Psoas muscle (tissue), 8 donors: ENCODE measurements around the gene NRAS. TPM values are rescaled to one million over a fixed set of nuclear protein-coding genes. Genes with fewer than 3 reads are reported as not detected.

Experiments used
- ATAC-seq, 4 donors: fragments of 200-7000 bp; cut with Tn5 transposase; one replicate each; pipeline ENCODE4 v1.9.1; 2020; ENCODE audit warnings: moderate library complexity in 3 of 4, mild to moderate bottlenecking in 2 of 4
- DNase-seq, 2 donors: peaks; one replicate each; pipeline ENCODE4 v3.0.0-alpha.2; 2020
- H3K27ac ChIP-seq: fragments of 200-600 bp; one replicate; pipeline ENCODE4 v1.8.0; 2022
- H3K27me3 ChIP-seq, 3 donors: fragments of 200-600 bp in 1 of 3; one replicate each; pipeline versions ENCODE4 v1.6.1 to v1.8.0; 2013 to 2022; ENCODE audit warnings: low read length in 2 of 3, mild to moderate bottlenecking in 2 of 3, moderate library complexity in 1 of 3; ENCODE audit not compliant: insufficient read depth in 3 of 3
- H3K36me3 ChIP-seq, 2 donors: fragments of 200-600 bp in 1 of 2; one replicate each; pipeline versions ENCODE4 v1.6.1 to v1.8.0; 2013 to 2022; ENCODE audit warnings: low read depth in 1 of 2, mild to moderate bottlenecking in 1 of 2, moderate library complexity in 1 of 2; ENCODE audit not compliant: insufficient read depth in 1 of 2
- H3K4me1 ChIP-seq: fragments of 200-600 bp; one replicate; pipeline ENCODE4 v1.8.0; 2022
- H3K4me3 ChIP-seq: fragments of 200-600 bp; one replicate; pipeline ENCODE4 v1.8.0; 2022; ENCODE audit warnings: mild to moderate bottlenecking
- H3K9me3 ChIP-seq: fragments of 200-600 bp; one replicate; pipeline ENCODE4 v1.8.0; 2022
- CTCF ChIP-seq: fragments of 200-600 bp; IDR thresholded peaks from one replicate; pipeline ENCODE4 v1.8.0; 2022; ENCODE audit warnings: antibody characterized with exemption
- WGBS, 3 donors: extraction: QIAGEN DNeasy Blood & Tissue Kit; methylation state at CpG; one replicate each; pipeline versions ENCODE4 v1.1.6 to v1.1.7; 2013; 5-methylcytosine and 5-hydroxymethylcytosine counted together
- intact Hi-C, 2 donors: fragments of 100-400 bp; cut with DNase I; formaldehyde crosslinking; loops; one replicate each; pipeline versions ENCODE4 v1.11.0 to v1.14.2; 2022
- polyA plus RNA-seq, 3 donors: library from polyadenylated mRNA; stranded (reverse); fragments of 200-250 nt; gene quantifications; one replicate each; pipeline ENCODE4 v1.2.3, GENCODE V29; 2013
- total RNA-seq, 4 donors: library from RNA; stranded (reverse); fragmentation: NEBNext Ultra II Directional in 2 of 4; extraction: Animal tissue kit (Norgen Biotek cat#: 25700) in 2 of 4; gene quantifications; one replicate each; pipeline versions ENCODE4 v1.2.1 to v1.2.4, GENCODE V29; 2021 to 2023
- donor health status: healthy with polysubstance abuse.
- donor health status: DM: no; HTN: no; CAD: no; lungs with moderate emphysema.
- donor health status: Bipolar disorder and iron deficiency.
- donor health status: healthy.
- donor health status: DM: yes; HTN: yes; CAD: no.
- donor health status: DM: no; HTN: no; CAD: no.
- donor health status: DM: no; HTN: no; CAD: no.
- donor health status: DM: yes; HTN: yes; CAD: no.

The NRAS gene
- total and polyA plus RNA-seq, 7 donors, result 3.6 to 15.8 (median 5.9) TPM

DNA sequence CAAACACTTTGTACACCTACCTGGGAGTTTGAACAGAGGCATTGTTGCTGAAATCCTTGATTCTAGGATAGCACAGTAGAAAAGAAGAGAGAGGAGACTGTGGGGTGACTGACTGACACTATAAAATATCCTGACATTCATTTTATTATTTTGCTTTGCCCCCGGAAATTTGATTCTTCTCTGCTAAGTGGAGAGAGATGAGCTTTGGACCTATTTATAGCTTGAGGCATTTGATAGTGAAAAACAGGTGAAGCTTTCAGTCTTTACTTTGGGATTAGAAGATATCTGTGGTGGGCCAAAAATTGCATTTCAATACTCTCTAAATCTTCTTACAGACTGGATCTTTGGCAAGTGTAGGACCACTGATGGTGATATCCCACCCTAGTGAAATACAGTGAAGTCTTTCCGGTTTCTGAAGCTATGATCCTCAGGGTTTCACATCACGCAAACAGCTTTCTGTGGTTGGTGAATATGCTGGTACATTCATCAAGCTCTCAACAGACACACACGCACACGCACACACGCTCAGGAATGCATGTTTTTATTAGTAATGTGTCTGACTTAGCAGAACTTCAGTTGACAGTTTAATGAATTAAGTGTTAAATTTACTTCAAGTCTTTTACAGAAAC is 21.0 kb downstream of the NRAS start, which contains the start of gene AMPD1:
TSS of gene AMPD1 (minus strand) at position 117 of the 629 bp plus-strand sequence. CDS start at position 42, 75 bp downstream.
- Histone ChIP-seq H3K4me3 (peak within 1 kb of the TSS; percentile 75), H3K27me3 (no peaks in the 10 kb centered on the region), H3K36me3 (peaks cover 0 to 12% of the 10 kb centered on the region in 2 donors), H3K27ac (peak within 1 kb of the TSS; percentile 94), H3K4me1 (peaks cover 20% of the 10 kb centered on the region), H3K9me3 (no peaks in the 10 kb centered on the region)
- intact Hi-C loops, result loop anchor here in 1 of 2 donors (1.0 to 2.0 kb wide), 2 partner anchors 55 to 61 kb away; partner anchors contain the start of gene CSDE1
- DNase-seq (no peak), ATAC-seq (peak; percentile 71 to 80 (median 74))
- 21 to 33% (median 29%) methylated on average over 6 of the region's 6 CpGs for WGBS, 3 donors
- TF ChIP-seq CTCF, result no peak

- no peaks in the 10 kb centered on the region for H3K27me3 ChIP-seq
Observed at GRCh38 chr1:114694540-114695310, 21.8 kb downstream of the NRAS start.

DNA sequence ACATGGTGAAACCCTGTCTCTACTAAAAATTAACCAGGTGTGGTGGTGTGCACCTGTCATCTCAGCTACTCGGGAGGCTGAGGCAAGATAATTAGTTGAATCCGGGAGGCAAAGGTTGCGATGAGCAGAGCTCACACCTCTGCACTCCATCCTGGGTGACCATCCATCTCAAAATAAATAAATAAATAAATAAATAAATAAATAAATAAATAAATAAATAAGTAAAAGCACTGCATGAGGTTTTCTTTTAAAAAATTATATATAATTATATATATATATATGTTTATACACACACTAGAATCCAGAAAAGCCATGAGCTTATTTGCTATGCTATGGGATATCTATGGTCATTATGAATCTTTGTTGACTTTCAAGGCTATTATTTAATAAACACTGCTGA is 23.6 kb downstream of the NRAS start:
- WGBS, 3 donors, result 34 to 62% (median 38%) methylated on average over 3 of the region's 3 CpGs
- Histone ChIP-seq H3K27me3 (no peaks in the 10 kb centered on the region), H3K4me1 (peaks cover 43% of the 10 kb centered on the region), H3K9me3 (no peaks in the 10 kb centered on the region), H3K36me3 (peaks cover 0 to 36% of the 10 kb centered on the region in 2 donors), H3K27ac (peak overlapping the region; percentile 94), H3K4me3 (peak overlapping the region; percentile 75)
- no peak for ATAC-seq
- no peak for TF ChIP-seq CTCF
- intact Hi-C loops, result no loop called here
- DNase-seq, result no peak

More at GRCh38 chr1:114694540-114695310, 21.8 kb downstream of the NRAS start:
- ATAC-seq (peak in 3 of 4 donors; percentile 56 to 69 (median 63)), DNase-seq (no peak)
- 34 to 47% (median 36%) methylated on average over 9 of the region's 9 CpGs for WGBS, 3 donors
- Histone ChIP-seq H3K4me1 (peaks cover 26% of the 10 kb centered on the region), H3K27ac (peak overlapping the region; percentile 94), H3K9me3 (no peaks in the 10 kb centered on the region), H3K36me3 (peaks cover 0 to 18% of the 10 kb centered on the region in 2 donors), H3K4me3 (peak overlapping the region; percentile 75)
- intact Hi-C loops, result loop anchor here in 1 of 2 donors (1.0 to 2.0 kb wide), 2 partner anchors 56 to 62 kb away; partner anchors contain the start of gene CSDE1
- TF ChIP-seq CTCF, result no peak

GRCh38 chr1:114691061-114691460 is 25.5 kb downstream of the NRAS start:
- no peak for TF ChIP-seq CTCF
- ATAC-seq (peak; percentile 12 to 29 (median 22)), DNase-seq (no peak)
- H3K27ac ChIP-seq, result peak overlapping the region; percentile 94
- no peaks in the 10 kb centered on the region for H3K27me3 ChIP-seq
- peaks cover 54% of the 10 kb centered on the region for H3K4me1 ChIP-seq
- 29 to 60% (median 38%) methylated on average over 2 of the region's 2 CpGs for WGBS, 3 donors
- H3K4me3 ChIP-seq, result peak overlapping the region; percentile 75
- no peaks in the 10 kb centered on the region for H3K9me3 ChIP-seq
- intact Hi-C loops, result no loop called here
- peaks cover 0 to 55% of the 10 kb centered on the region in 2 donors for H3K36me3 ChIP-seq
